ENCODE results near the gene INPP4A. TPM values are rescaled to one million over a fixed set of nuclear protein-coding genes. Genes with fewer than 3 reads are reported as not detected.
"Not testable (repeated sequence)": the region's sequence is repeated elsewhere in the genome, so short reads cannot be mapped to it uniquely, and the experiment has no call there.

INPP4A gene
- total RNA-seq, 2 donors from 2014 or later, result 12.9 to 49.8 TPM

DNA sequence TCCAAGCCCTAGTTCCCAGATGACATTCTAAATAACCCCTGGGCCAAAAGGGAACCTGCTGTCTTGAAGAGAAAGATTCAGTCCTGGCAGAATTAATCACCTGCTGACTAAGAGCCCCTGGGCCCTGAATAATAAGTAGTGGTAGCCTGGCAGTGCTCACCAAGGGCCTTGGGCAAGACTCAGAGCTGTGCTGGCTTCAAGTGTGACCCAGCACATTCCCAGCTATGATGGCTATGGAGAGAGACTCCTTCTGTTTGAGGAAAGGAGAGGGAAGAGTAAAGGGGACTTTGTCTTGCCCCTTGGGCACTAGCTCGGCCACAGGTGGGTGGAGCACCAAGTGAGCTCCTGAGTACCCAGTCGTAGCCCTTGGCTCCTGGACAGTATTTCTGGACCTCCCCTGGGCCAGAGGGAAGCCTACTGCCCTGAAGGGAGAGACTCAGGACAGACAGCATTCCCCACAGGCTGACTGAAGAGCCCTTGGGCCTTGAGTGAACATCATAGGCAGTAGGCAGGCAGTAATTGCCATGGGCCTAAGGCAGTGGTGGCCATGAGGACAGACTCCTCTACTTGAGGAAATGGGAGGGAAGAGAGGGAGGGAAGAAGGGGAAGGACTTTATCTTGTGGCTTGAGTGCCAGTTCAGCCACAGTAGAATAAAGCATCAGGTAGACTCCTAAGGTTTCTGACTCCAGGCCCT is 40.0 kb upstream of the INPP4A start:
- intact Hi-C loops (cut with DNase I), result no loop called here
- DNase-seq (ENCODE audit: low spot score), result no peak
- H3K4me3 ChIP-seq, result no peak overlapping the region
- H3K9me3 ChIP-seq, result no peaks in the 10 kb centered on the region
- TF ChIP-seq POLR2A (IDR thresholded peaks at IDR 0.05) (no peak), POLR2AphosphoS5 (IDR thresholded peaks at IDR 0.05) (no peak)
- TF ChIP-seq, protein P1, sequence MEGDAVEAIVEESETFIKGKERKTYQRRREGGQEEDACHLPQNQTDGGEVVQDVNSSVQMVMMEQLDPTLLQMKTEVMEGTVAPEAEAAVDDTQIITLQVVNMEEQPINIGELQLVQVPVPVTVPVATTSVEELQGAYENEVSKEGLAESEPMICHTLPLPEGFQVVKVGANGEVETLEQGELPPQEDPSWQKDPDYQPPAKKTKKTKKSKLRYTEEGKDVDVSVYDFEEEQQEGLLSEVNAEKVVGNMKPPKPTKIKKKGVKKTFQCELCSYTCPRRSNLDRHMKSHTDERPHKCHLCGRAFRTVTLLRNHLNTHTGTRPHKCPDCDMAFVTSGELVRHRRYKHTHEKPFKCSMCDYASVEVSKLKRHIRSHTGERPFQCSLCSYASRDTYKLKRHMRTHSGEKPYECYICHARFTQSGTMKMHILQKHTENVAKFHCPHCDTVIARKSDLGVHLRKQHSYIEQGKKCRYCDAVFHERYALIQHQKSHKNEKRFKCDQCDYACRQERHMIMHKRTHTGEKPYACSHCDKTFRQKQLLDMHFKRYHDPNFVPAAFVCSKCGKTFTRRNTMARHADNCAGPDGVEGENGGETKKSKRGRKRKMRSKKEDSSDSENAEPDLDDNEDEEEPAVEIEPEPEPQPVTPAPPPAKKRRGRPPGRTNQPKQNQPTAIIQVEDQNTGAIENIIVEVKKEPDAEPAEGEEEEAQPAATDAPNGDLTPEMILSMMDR (IDR thresholded peaks at IDR 0.05), result no peak
- H3K4me1 ChIP-seq (replicated peaks), result no peaks in the 10 kb centered on the region
- H3K27me3 ChIP-seq (replicated peaks; ENCODE audit: insufficient read depth), result no peaks in the 10 kb centered on the region
- WGBS, result 88% methylated on average over 2 of the region's 2 CpGs
- H3K36me3 ChIP-seq, result no peaks in the 10 kb centered on the region
- H3K27ac ChIP-seq, result no peak overlapping the region

DNA sequence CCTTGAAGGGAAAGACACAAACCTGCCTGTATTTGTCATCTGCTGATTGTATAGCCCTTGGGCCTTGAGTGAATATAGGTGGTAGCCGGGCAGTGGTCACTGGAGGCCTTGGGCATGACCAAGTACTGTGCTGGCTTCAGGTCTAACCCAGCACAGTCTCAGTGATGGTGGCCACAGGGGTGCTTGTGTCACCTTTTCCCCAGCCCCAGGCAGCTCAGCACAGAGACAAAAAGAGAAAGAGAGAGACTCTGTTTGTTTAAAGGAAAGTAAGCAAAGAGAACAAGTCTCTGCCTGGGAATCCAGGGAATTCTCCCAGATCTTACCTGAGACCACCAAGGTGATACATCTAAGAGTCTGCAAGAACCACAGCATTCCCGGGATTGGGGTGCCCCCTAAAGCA is 39.4 kb upstream of the INPP4A start:
- Histone ChIP-seq H3K36me3 (no peaks in the 10 kb centered on the region), H3K4me3 (no peak overlapping the region), H3K27ac (no peak overlapping the region), H3K4me1 (replicated peaks) (no peaks in the 10 kb centered on the region), H3K9me3 (no peaks in the 10 kb centered on the region), H3K27me3 (replicated peaks; ENCODE audit: insufficient read depth) (no peaks in the 10 kb centered on the region)
- DNase-seq (ENCODE audit: low spot score), result no peak
- 80% methylated on average over 2 of the region's 2 CpGs for WGBS
- intact Hi-C loops (cut with DNase I), result no loop called here
- TF ChIP-seq, protein P1 (IDR thresholded peaks at IDR 0.05), result no peak
- no peak for TF ChIP-seq POLR2A (IDR thresholded peaks at IDR 0.05)
- no peak for TF ChIP-seq POLR2AphosphoS5 (IDR thresholded peaks at IDR 0.05)

DNA sequence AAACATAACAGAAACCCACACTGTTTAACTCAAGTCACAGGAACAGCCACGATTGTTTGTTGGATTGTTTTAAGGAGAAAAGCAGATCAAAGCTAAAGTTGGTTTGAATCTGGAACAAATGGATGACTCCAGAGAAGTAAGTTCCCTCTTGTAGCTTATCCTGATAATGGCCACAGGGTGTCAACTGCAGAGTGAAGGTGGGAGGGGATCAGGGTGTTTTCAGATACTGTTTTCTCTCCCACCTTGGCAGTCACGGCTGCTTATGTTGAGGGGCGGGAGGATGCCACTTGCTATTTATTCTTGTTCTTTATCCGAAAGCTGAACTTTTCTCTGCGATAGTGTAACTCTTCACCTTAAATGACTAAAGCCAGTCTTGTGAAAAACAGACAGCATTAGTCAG is 36.5 kb upstream of the INPP4A start:
- Histone ChIP-seq H3K4me1 (replicated peaks) (no peaks in the 10 kb centered on the region), H3K4me3 (no peak overlapping the region), H3K9me3 (no peaks in the 10 kb centered on the region), H3K27ac (no peak overlapping the region), H3K36me3 (no peaks in the 10 kb centered on the region), H3K27me3 (replicated peaks; ENCODE audit: insufficient read depth) (no peaks in the 10 kb centered on the region)
- intact Hi-C loops (cut with DNase I), result no loop called here
- DNase-seq (ENCODE audit: low spot score), result no peak
- TF ChIP-seq, protein P1 (IDR thresholded peaks at IDR 0.05), result no peak
- TF ChIP-seq POLR2AphosphoS5 (IDR thresholded peaks at IDR 0.05), result no peak
- 72% methylated on average over 5 of the region's 5 CpGs for WGBS

DNA sequence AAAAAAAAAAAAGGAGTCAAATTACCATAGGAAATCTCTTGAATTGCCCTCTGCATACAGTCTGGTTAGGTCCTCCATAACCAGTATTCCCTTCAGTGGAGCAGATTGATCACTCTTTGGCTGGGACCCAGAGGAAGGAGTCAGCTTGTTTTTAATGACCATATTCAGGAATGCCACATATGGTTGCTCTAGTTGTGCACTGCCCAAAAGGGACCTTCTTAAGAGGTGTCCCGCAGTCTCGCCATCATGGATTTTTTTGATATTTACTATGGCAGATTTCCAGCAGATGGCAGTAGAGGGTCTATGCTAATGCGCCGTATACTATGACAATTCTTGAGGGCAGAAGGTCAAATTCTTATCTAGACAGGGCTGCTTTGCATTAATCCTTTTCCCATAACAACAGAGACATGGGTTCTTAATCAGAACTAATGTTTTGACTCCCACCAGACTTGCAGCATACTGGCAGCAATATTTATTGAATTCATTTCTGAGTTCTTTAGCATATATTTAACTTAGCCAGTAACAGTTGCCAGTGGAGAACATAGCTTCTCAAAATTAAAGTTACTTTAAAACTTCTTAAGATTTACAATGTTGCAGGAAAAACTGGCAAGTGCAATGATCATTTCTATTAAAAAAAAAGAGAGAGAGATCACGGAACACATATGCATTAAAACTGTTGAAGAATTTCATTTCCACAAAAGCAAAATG is 31.8 kb upstream of the INPP4A start:
- Histone ChIP-seq H3K27me3 (replicated peaks; ENCODE audit: insufficient read depth) (no peaks in the 10 kb centered on the region), H3K4me3 (no peak overlapping the region), H3K9me3 (no peaks in the 10 kb centered on the region), H3K27ac (no peak overlapping the region), H3K36me3 (no peaks in the 10 kb centered on the region), H3K4me1 (replicated peaks) (no peaks in the 10 kb centered on the region)
- intact Hi-C loops (cut with DNase I), result no loop called here
- no peak for TF ChIP-seq POLR2A (IDR thresholded peaks at IDR 0.05)
- TF ChIP-seq, protein P1 (IDR thresholded peaks at IDR 0.05), result peak in 3 of 4 experiments; percentile 36 to 46 (median 38)
- 66% methylated on average over 5 of the region's 5 CpGs for WGBS
- no peak for DNase-seq (ENCODE audit: low spot score)

DNA sequence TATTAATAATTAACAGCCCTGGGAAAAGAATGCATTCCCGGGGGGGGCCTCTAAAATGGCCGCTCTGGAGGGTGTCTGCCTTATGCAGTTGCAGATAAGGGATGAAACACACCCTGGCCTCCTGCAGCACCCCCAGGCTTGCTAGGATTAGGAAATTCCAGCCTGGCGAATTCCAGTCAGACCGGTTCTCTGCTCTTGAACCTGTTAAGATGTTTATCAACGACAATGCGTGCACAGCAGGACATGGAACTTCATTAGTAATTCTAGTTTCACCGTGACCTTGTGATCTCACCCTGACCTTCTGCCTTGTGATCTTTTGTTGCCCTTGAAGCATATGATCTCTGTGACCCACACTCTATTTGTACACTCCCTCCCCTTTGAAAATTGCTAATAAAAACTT is 30.4 kb upstream of the INPP4A start:
- intact Hi-C loops (cut with DNase I); H3K9me3 ChIP-seq; H3K27me3 ChIP-seq (replicated peaks; ENCODE audit: insufficient read depth); DNase-seq (ENCODE audit: low spot score); H3K27ac ChIP-seq; H3K4me1 ChIP-seq (replicated peaks); H3K4me3 ChIP-seq; H3K36me3 ChIP-seq: not testable (repeated sequence)
- 72% methylated on average over 7 of the region's 7 CpGs for WGBS

DNA sequence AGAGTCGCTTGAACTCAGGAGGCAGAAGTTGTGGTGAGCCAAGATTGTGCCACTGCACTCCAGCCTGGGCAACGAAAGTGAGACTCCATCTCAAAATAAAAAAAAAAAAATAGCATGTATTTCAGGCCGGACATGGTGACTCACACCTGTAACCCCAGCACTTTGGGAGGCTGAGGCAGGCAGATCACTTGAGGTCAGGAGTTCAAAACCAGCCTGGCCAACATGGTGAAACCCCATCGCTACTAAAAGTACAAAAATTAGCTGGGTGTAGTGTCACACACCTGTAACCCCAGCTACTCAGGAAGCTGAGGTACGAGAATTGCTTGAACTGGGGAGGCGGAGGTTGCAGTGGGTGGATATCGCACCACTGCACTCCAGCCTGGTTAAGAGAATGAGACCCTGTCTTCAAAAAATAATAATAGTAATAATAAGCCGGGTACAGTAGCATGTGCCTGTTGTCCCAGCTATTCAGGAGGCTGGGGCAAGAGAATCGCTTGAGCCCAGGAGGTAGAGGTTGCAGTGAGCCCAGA is 28.9 kb upstream of the INPP4A start:
- H3K36me3 ChIP-seq; H3K4me1 ChIP-seq (replicated peaks); DNase-seq (ENCODE audit: low spot score); H3K27me3 ChIP-seq (replicated peaks; ENCODE audit: insufficient read depth); H3K9me3 ChIP-seq; H3K27ac ChIP-seq; H3K4me3 ChIP-seq; intact Hi-C loops (cut with DNase I): not testable (repeated sequence)
- WGBS, result 95% methylated on average over 9 of the region's 9 CpGs
